CD1c-positive myeloid dendritic cell (primary cell): ENCODE results near the gene TSHZ2.

Source experiments
- DNase-seq: peaks from one replicate; pipeline ENCODE4 v3.0.0-alpha.2; 2016; ENCODE audit errors: extremely low spot score

TSHZ2 gene

GRCh38 chr20:53383916-53384315 lies 411.8 kb downstream of the TSHZ2 start:
- no peak for DNase-seq

- DNase-seq, result no peak
These were observed 412.2 kb downstream of the TSHZ2 start for GRCh38 chr20:53384392-53384791.

DNA sequence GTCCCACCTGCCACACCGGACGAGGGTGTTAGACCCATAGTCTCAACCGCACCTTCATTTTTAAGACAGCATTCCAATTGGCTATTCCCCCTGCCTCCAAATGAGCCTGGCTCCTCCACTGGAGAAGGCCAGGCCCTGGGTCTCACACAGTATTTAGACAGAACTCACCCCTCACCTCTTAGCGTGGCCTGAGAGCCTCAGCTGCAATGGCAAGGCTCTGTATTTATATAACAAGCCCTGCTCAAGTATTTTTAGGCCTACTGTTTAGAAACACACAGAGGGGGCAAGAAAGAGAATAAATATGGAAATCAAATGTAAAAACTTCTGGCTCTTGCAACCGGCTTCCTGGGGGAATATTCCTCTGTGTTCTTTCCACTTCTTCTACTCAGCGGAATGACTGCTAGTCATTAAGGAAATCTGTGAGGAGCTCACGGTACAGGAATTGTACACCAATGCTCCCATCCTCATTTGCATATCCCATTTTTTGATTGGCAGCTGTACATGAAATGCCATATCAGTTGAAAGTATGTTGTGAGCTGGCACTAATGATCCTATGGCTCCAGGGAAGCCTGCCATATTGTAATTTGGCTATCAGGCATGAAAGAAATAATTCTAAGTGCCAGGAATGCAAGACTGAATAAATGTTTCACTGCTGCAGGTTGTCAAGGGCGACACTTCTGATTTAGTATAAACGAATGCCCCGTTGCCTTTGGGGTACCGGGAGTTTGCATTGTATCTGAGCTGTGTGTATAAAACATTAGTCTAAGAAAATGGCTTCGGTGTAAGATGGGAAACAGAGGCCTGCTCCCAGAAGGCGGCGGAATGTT lies 414.0 kb downstream of the TSHZ2 start:
- no peak for DNase-seq

GRCh38 chr20:53387983-53388675 lies 416.0 kb downstream of the TSHZ2 start:
- no peak for DNase-seq

GRCh38 chr20:53389516-53390300 lies 417.6 kb downstream of the TSHZ2 start:
- DNase-seq, result no peak

GRCh38 chr20:53390770-53391169 lies 418.6 kb downstream of the TSHZ2 start:
- DNase-seq, result no peak

DNA sequence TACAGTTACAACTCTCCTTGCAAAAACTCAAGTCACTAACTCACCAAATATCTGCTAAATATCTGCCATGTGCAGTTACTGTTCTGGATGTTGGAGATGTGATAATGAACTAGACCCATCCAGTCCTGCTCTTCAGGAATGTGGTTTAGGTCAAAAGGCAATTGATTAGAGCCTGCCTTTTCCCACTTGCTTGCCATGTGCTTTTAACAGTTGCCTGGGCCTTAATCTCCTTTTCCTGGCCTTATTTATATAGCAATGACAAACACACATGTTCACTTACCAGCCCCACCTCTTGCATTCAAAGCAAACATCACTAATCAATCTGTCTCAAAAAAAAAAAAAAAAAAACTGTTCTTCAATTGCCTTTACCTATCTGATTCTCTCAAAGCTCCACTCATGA lies 422.3 kb downstream of the TSHZ2 start:
- no peak for DNase-seq

DNA sequence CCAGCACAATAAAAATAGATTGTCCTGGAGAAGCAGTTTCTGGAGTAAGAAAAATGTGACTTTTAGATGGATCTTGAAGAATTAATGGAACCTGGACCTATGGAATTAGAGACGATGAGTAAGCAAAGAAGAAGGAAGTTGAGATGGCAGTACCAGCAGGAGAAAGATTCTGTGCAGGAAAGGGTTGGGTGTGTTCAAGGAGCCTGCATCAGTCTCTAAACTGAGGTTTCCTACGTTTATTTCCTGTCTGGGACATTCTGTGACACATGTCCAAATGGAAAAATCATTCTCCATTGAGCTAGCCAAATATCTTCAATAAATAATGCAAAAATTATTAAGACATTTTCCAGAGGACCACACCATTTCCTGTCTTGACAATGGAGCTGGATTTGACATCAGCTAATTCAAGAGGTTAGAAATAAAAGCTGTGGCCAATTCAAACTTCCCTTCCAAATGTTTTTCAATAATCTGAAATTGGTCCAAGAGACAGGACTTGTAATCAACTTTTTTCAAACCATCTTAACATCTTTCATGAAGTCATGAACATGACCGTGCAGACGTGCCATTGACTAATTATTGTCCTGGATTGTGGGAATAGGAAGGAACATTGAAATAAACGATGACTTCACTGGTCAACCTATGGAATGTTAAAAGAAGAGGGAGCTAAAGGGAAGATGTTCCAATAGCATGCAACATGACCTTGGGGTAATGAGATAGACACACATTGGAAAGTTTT lies 423.2 kb downstream of the TSHZ2 start:
- no peak for DNase-seq

GRCh38 chr20:53399083-53399482 lies 426.9 kb downstream of the TSHZ2 start:
- DNase-seq, result no peak

DNA sequence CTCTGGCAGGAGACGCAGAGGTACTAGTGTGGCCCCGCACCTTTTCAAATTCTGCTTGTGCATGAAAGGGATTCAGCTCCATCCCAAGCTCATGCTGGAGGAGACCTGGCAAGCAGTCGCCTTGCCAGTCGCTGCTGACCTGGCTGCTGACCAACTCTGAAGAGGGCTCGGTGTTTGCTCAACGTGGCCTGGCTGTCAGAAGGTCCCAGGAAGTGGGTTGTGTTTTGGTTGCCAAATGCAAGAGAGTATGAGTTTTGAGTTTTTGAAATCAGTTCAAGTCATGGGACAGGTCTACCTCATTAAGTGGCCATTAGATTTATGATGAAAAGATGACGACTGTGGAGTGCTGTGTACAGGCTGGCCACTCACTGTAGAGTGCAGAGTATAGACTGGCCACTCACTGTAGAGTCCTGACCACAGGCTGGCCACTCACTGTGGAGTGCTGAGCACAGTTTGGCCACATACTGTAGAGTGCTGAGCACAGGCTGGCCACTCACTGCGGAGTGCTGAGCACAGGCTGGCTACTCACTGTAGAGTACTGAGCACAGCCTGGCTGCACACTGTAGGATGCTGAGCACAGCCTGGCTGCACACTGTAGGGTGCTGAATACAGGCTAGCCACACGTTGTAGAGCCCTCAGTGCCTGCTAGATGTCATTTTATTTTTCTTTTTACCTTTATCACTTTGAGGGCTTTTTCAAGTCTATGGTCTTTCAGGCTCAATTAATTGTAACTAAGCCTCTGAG lies 427.6 kb downstream of the TSHZ2 start:
- DNase-seq, result no peak

GRCh38 chr20:53402233-53403005 lies 430.3 kb downstream of the TSHZ2 start:
- no peak for DNase-seq

- DNase-seq, result no peak
These were observed 430.9 kb downstream of the TSHZ2 start for GRCh38 chr20:53403029-53403428.

- DNase-seq, result peak; percentile 41
These were observed 433.0 kb downstream of the TSHZ2 start for GRCh38 chr20:53405139-53405538.

- no peak for DNase-seq
These were observed 434.4 kb downstream of the TSHZ2 start for GRCh38 chr20:53406580-53406979.

DNA sequence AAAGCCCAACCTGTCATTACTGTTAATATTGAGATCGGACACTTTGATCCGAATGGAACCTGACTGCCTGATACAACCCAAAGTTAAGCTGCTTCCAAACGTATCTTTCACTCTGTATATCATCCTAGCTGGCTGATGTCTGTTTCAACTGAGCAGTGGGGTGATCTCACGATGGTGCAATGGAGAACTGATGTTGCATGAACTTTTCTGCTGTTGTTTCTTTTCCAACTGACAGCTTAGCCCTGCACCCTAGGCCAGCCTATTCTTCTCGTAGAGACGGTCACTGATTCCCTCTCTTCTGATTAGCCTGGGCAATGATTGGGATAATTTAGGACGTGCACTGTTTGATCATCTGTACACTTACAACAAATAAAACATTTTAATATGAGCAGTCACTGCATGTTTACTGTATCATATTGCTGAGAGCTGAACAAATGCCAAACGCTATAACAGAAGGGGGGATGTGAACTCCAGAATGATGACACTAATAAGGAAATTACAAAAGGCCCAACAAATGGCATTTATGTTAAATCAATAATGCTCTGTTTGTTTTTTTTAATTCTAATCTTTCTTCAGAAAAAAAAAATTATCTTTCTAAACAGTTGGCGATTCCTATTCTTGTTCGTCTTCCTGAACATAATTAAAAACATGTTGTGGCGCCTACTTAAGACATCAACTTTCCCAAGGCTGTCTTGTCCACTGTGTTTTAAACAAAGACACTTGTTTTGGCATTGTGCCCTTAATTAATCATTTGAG lies 436.7 kb downstream of the TSHZ2 start:
- no peak for DNase-seq

DNA sequence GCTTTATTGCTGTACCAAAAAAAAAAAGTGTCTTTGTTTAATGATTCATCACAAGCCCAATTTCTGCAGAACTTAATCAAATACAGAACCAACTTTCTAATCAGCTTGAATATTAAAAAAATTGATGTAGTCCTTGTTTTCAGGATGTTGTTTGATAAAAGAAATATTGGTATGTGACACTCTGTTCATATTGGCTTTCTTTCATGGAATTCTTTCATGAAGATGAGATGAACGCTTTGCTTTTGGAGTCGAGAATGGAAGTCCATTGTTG lies 437.2 kb downstream of the TSHZ2 start:
- DNase-seq, result no peak

DNA sequence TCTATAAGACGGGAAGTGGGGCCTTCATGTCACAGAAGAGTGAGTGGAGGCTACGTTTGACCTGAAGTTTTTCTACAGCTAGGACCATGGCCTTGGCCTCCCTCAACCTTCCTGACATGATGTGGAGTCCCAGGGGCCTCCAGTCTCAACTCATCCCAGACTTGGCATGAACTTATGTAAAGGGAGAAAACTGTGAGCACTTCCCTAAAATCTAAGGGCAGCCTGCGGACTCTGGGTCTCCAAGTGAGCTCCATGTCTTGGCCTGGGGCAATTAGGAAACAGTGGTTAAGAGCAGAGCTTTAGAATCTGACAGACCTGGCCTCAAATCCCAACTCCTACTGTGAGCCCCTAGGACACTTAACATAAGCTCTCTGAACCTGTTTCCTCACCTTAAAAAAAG lies 439.0 kb downstream of the TSHZ2 start:
- DNase-seq, result no peak

DNA sequence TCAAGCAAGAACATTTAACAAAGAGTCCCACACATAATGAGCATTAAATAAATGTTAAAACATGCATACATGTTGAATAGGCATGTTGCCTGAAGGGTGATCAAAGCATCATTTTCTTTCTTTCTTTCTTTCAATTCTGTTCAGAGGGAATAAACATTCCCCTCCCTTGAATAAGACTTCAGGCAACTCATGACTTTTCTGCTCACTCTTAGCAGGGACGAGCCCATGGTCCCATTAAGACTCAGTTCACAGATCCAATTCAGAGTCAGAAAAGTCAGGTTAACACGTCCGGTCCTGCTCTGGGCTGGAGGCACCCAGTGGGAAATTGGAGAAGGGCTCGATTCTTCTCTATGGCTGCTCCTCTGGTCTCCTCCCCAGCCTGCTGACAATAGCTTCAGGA lies 439.7 kb downstream of the TSHZ2 start:
- no peak for DNase-seq

DNA sequence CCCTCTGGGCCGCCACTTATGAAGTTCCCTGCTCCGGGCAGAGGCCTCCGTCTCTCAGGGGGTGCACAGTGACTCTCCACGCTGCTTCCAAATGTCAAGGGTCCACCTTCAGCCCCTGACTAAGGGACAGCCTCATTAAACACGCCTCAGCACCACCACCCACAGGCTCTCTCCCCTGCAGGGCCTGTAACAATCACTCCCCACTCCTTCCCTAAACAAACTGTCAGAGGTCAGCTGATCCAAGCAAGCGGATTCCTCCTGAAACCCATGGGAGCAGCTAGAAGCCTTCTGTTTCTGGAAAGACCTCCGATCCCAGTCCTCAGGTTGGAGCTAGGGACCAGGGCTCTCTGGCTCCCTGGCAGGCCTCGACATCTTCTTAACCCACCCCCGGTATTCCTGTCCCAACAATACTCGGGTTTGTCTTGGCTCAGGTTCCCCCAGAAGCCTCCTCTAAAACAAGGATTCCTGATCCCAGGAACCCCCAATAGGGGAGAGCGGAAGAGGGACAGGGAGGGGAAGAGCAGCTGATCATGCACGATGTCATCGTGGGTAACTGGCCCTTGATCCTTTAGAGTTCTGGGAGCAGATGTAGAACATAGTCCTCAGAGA lies 440.5 kb downstream of the TSHZ2 start:
- no peak for DNase-seq
